ENCODE results near the gene PARD3. TPM values are rescaled to one million over a fixed set of nuclear protein-coding genes. Genes with fewer than 3 reads are reported as not detected.
"Not testable (repeated sequence)": the region's sequence is repeated elsewhere in the genome, so short reads cannot be mapped to it uniquely, and the experiment has no call there.

Gene PARD3
- total and polyA plus RNA-seq, 10 of the 15 experiments (the other 5 are each of a cell fraction or from before 2014, with no cell fraction given): 2.6 to 43.1 (median 13.9) TPM

- no peak overlapping the region for H3K4me2 ChIP-seq (ENCODE audit: control insufficient read depth, insufficient read depth)
- ChIA-PET SMC1A (ENCODE audit: uncharacterized antibody, unreplicated experiment) (interaction anchor here (1.1 to 3.4 kb wide), 3 partner anchors 9 to 16 kb away, joined by 3 to 16 read pairs (median 6); no protein-coding TSS in a partner anchor), RAD21 (ENCODE audit: unreplicated experiment) (interaction anchor here (1.0 to 2.7 kb wide), 2 partner anchors 16 to 19 kb away, joined by 3 to 14 read pairs; no protein-coding TSS in a partner anchor), POLR2A (interaction anchor here (0.8 kb wide), 1 partner anchor 15 kb away, joined by 3 read pairs; no protein-coding TSS in a partner anchor), CTCF (interaction anchor here (0.7 to 3.9 kb wide), 5 partner anchors 16 to 1403 kb away, joined by 3 to 20 read pairs (median 3); no protein-coding TSS in a partner anchor)
- no peak for TF ChIP-seq POLR2AphosphoS5 (IDR thresholded peaks at IDR 0.05; ENCODE audit: low read length)
- TF ChIP-seq PRDM15 (CRISPR knock-in tag; IDR thresholded peaks at IDR 0.05): no peak
- TF ChIP-seq TCF12 (IDR thresholded peaks at IDR 0.05; ENCODE audit: low read depth, low read length): no peak
- TF ChIP-seq IKZF1 (conservative IDR thresholded peaks at IDR 0.05): no peak
- TF ChIP-seq HSF1 (IDR thresholded peaks at IDR 0.05; ENCODE audit: low read depth, low read length): no peak
- no peak for TF ChIP-seq EZH2 (IDR thresholded peaks at IDR 0.05; ENCODE audit: borderline replicate concordance, control insufficient read depth, low read depth, low read length)
- no peak for TF ChIP-seq ZNF622 (IDR thresholded peaks at IDR 0.05)
- TF ChIP-seq CREM (IDR thresholded peaks at IDR 0.05; ENCODE audit: low read depth): no peak
- TF ChIP-seq CTCF (IDR thresholded peaks at IDR 0.05 in 2 of 3, conservative IDR thresholded peaks at IDR 0.05 in 1 of 3; ENCODE audit: control insufficient read depth in 2 of 3, extremely low read depth in 1 of 3, insufficient read depth in 1 of 3, low read depth in 3 of 3, low read length in 3 of 3): no peak
- no peak for TF ChIP-seq ZNF217 (IDR thresholded peaks at IDR 0.05)
- no peaks in the 10 kb centered on the region for H3K9me3 ChIP-seq (replicated peaks; ENCODE audit: control insufficient read depth, insufficient read depth, low read length)
- H3K36me3 ChIP-seq (ENCODE audit: control insufficient read depth in 2 of 2, insufficient read depth in 2 of 2, low read length in 1 of 2): no peaks in the 10 kb centered on the region
- in situ Hi-C loops (cut with MboI) (no loop called here), intact Hi-C loops (cut with micrococcal nuclease; ENCODE audit: unreplicated experiment) (no loop called here)
- no peak for DNase-seq (ENCODE audit: low read depth, low spot score)
- no peaks in the 10 kb centered on the region for H3K79me2 ChIP-seq (ENCODE audit: control insufficient read depth, insufficient read depth, low read length)
- H2AFZ ChIP-seq (ENCODE audit: control insufficient read depth, low read depth, low read length): no peak overlapping the region
- FAIRE-seq: no peak
- H3K4me1 ChIP-seq (ENCODE audit: control insufficient read depth, insufficient read depth, low read length): no peaks in the 10 kb centered on the region
- no TSS peak for BruUV-seq (replicated peaks)
- no peak overlapping the region for H3K27ac ChIP-seq (ENCODE audit: control insufficient read depth, insufficient read depth)
- H3K27me3 ChIP-seq (replicated peaks in 1 of 2; ENCODE audit: control insufficient read depth in 2 of 2, insufficient read depth in 2 of 2, low read length in 1 of 2): no peaks in the 10 kb centered on the region
- 48% methylated on average over 1 of the region's 1 CpG for WGBS (ENCODE audit: insufficient coverage, insufficient replicate concordance, low lambda C conversion rate, missing lambda C conversion rate)
- no peaks in the 10 kb centered on the region for H4K20me1 ChIP-seq (ENCODE audit: control insufficient read depth, insufficient read depth)
- H3K9ac ChIP-seq (ENCODE audit: control insufficient read depth, insufficient read depth, low read length): no peak overlapping the region
- no peak overlapping the region for H3K4me3 ChIP-seq
- peak; percentile 14; the same call in 1 of the 3 replicates for ATAC-seq
Observed at GRCh38 chr10:34707656-34708055, 107.4 kb downstream of the PARD3 start.

- H4K20me1 ChIP-seq (ENCODE audit: control insufficient read depth, insufficient read depth); H3K9ac ChIP-seq (ENCODE audit: control insufficient read depth, insufficient read depth, low read length); H3K27me3 ChIP-seq (replicated peaks in 1 of 2; ENCODE audit: control insufficient read depth in 2 of 2, insufficient read depth in 2 of 2, low read length in 1 of 2); H3K36me3 ChIP-seq (ENCODE audit: control insufficient read depth in 2 of 2, insufficient read depth in 2 of 2, low read length in 1 of 2); in situ Hi-C loops (cut with MboI); H3K27ac ChIP-seq (ENCODE audit: control insufficient read depth, insufficient read depth); FAIRE-seq; ATAC-seq; DNase-seq (ENCODE audit: low read depth, low spot score); BruUV-seq (replicated peaks); H3K4me2 ChIP-seq (ENCODE audit: control insufficient read depth, insufficient read depth); intact Hi-C loops (cut with micrococcal nuclease; ENCODE audit: unreplicated experiment); H3K4me1 ChIP-seq (ENCODE audit: control insufficient read depth, insufficient read depth, low read length); H3K4me3 ChIP-seq; H2AFZ ChIP-seq (ENCODE audit: control insufficient read depth, low read depth, low read length); H3K9me3 ChIP-seq (replicated peaks; ENCODE audit: control insufficient read depth, insufficient read depth, low read length); H3K79me2 ChIP-seq (ENCODE audit: control insufficient read depth, insufficient read depth, low read length): not testable (repeated sequence)
- RAD21 ChIA-PET (ENCODE audit: unreplicated experiment): interaction anchor here (1.0 to 2.7 kb wide), 2 partner anchors 17 to 19 kb away, joined by 3 to 14 read pairs; no protein-coding TSS in a partner anchor
- 90% methylated on average over 4 of the region's 4 CpGs for WGBS (ENCODE audit: insufficient coverage, insufficient replicate concordance, low lambda C conversion rate, missing lambda C conversion rate)
- CTCF ChIA-PET: interaction anchor here (0.9 to 3.9 kb wide), 7 partner anchors 17 to 413 kb away, joined by 3 to 20 read pairs (median 3); no protein-coding TSS in a partner anchor
- POLR2A ChIA-PET: interaction anchor here (0.7 kb wide), 1 partner anchor 48 kb away, joined by 3 read pairs; no protein-coding TSS in a partner anchor
- SMC1A ChIA-PET (ENCODE audit: uncharacterized antibody, unreplicated experiment): interaction anchor here (1.7 to 3.4 kb wide), 2 partner anchors 14 to 17 kb away, joined by 6 to 16 read pairs; no protein-coding TSS in a partner anchor
Observed at GRCh38 chr10:34706992-34707391, 108.1 kb downstream of the PARD3 start.

Data from GM12878 (cell line).